ENCODE results near the gene GPR65. TPM values are rescaled to one million over a fixed set of nuclear protein-coding genes. Genes with fewer than 3 reads are reported as not detected.

Gene GPR65
- total RNA-seq, 2 experiments from 2014 or later = 17.9 to 21.0 TPM

GRCh38 chr14:88030079-88030478, 25.1 kb downstream of the GPR65 start:
- peaks cover 23% of the 10 kb centered on the region for H3K36me3 Mint-ChIP-seq (ENCODE audit: low read depth)
- H3K4me3 Mint-ChIP-seq = no peak overlapping the region
- H3K9me3 Mint-ChIP-seq = peaks cover 6% of the 10 kb centered on the region
- CTCF ChIA-PET = interaction anchor here (0.6 to 2.1 kb wide), 6 partner anchors 10 to 883 kb away, joined by 3 to 5 read pairs (median 3); no protein-coding TSS in a partner anchor
- no peak overlapping the region for H3K27ac Mint-ChIP-seq
- no peak for DNase-seq
- peaks cover 48% of the 10 kb centered on the region for H3K4me1 Mint-ChIP-seq
- H3K27me3 Mint-ChIP-seq = no peaks in the 10 kb centered on the region
- POLR2A ChIA-PET = interaction anchor here (0.6 kb wide), 1 partner anchor 11 kb away, joined by 4 read pairs; no protein-coding TSS in a partner anchor

- ChIA-PET CTCF (interaction anchor here (0.6 to 2.1 kb wide), 4 partner anchors 11 to 248 kb away, joined by 3 to 5 read pairs (median 4); no protein-coding TSS in a partner anchor), POLR2A (no interaction called here)
- H3K27ac Mint-ChIP-seq = no peak overlapping the region
- H3K9me3 Mint-ChIP-seq = peaks cover 7% of the 10 kb centered on the region
- H3K4me1 Mint-ChIP-seq = peaks cover 40% of the 10 kb centered on the region
- DNase-seq = no peak
- peaks cover 22% of the 10 kb centered on the region for H3K36me3 Mint-ChIP-seq (ENCODE audit: low read depth)
- no peak overlapping the region for H3K4me3 Mint-ChIP-seq
- no peaks in the 10 kb centered on the region for H3K27me3 Mint-ChIP-seq
These were observed 26.0 kb downstream of the GPR65 start for GRCh38 chr14:88030892-88031291.

- ChIA-PET CTCF (no interaction called here), POLR2A (no interaction called here)
- Mint-ChIP-seq H3K4me1 (peaks cover 26% of the 10 kb centered on the region), H3K27ac (no peak overlapping the region), H3K9me3 (peaks cover 9% of the 10 kb centered on the region), H3K4me3 (no peak overlapping the region), H3K27me3 (no peaks in the 10 kb centered on the region), H3K36me3 (ENCODE audit: low read depth) (peaks cover 14% of the 10 kb centered on the region)
- no peak for DNase-seq
These were observed 27.4 kb downstream of the GPR65 start for GRCh38 chr14:88032373-88032772.

- CTCF ChIA-PET = no interaction called here
These were observed 29.1 kb downstream of the GPR65 start for GRCh38 chr14:88034076-88034475.

GRCh38 chr14:88036422-88036821, 31.5 kb downstream of the GPR65 start:
- Mint-ChIP-seq H3K27me3 (no peaks in the 10 kb centered on the region), H3K4me3 (no peak overlapping the region), H3K4me1 (peaks cover 4% of the 10 kb centered on the region), H3K36me3 (ENCODE audit: low read depth) (peaks cover 2% of the 10 kb centered on the region), H3K9me3 (peaks cover 7% of the 10 kb centered on the region), H3K27ac (no peak overlapping the region)
- no peak for DNase-seq
- CTCF ChIA-PET = interaction anchor here (1.4 kb wide), 1 partner anchor 12 kb away, joined by 3 read pairs; no protein-coding TSS in a partner anchor
- POLR2A ChIA-PET = no interaction called here

More at GRCh38 chr14:88034076-88034475, 29.1 kb downstream of the GPR65 start:
- Mint-ChIP-seq H3K36me3 (ENCODE audit: low read depth) (peaks cover 10% of the 10 kb centered on the region), H3K4me3 (no peak overlapping the region), H3K27ac (no peak overlapping the region), H3K4me1 (peaks cover 19% of the 10 kb centered on the region), H3K9me3 (peaks cover 14% of the 10 kb centered on the region), H3K27me3 (no peaks in the 10 kb centered on the region)
- no peak for DNase-seq
- POLR2A ChIA-PET = no interaction called here

- CTCF ChIA-PET = no interaction called here
- peaks cover 7% of the 10 kb centered on the region for H3K9me3 Mint-ChIP-seq
These were observed 32.4 kb downstream of the GPR65 start for GRCh38 chr14:88037325-88037724.

GRCh38 chr14:88039197-88039596, 34.3 kb downstream of the GPR65 start:
- Mint-ChIP-seq H3K36me3 (ENCODE audit: low read depth) (peaks cover under 1% of the 10 kb centered on the region), H3K4me3 (no peak overlapping the region), H3K4me1 (peaks cover 3% of the 10 kb centered on the region), H3K9me3 (peaks cover 7% of the 10 kb centered on the region), H3K27ac (no peak overlapping the region), H3K27me3 (no peaks in the 10 kb centered on the region)
- ChIA-PET POLR2A (no interaction called here), CTCF (interaction anchor here (1.0 to 1.1 kb wide), 2 partner anchors 12 to 26 kb away, joined by 3 read pairs; no protein-coding TSS in a partner anchor)
- DNase-seq = no peak

More at GRCh38 chr14:88037325-88037724, 32.4 kb downstream of the GPR65 start:
- DNase-seq = no peak
- H3K27ac Mint-ChIP-seq = no peak overlapping the region
- no peak overlapping the region for H3K4me3 Mint-ChIP-seq
- H3K27me3 Mint-ChIP-seq = no peaks in the 10 kb centered on the region
- H3K4me1 Mint-ChIP-seq = peaks cover 2% of the 10 kb centered on the region
- H3K36me3 Mint-ChIP-seq (ENCODE audit: low read depth) = peaks cover 2% of the 10 kb centered on the region
- POLR2A ChIA-PET = no interaction called here

GRCh38 chr14:88040146-88040545, 35.2 kb downstream of the GPR65 start:
- H3K36me3 Mint-ChIP-seq (ENCODE audit: low read depth) = no peaks in the 10 kb centered on the region
- POLR2A ChIA-PET = no interaction called here
- no peak for DNase-seq
- H3K4me3 Mint-ChIP-seq = no peak overlapping the region
- H3K27ac Mint-ChIP-seq = no peak overlapping the region
- peaks cover 7% of the 10 kb centered on the region for H3K9me3 Mint-ChIP-seq
- CTCF ChIA-PET = no interaction called here
- no peaks in the 10 kb centered on the region for H3K27me3 Mint-ChIP-seq
- H3K4me1 Mint-ChIP-seq = peaks cover 11% of the 10 kb centered on the region

- ChIA-PET POLR2A (no interaction called here), CTCF (no interaction called here)
- Mint-ChIP-seq H3K4me3 (no peak overlapping the region), H3K27ac (no peak overlapping the region), H3K9me3 (peaks cover 8% of the 10 kb centered on the region), H3K27me3 (no peaks in the 10 kb centered on the region), H3K4me1 (peaks cover 9% of the 10 kb centered on the region), H3K36me3 (ENCODE audit: low read depth) (peaks cover 6% of the 10 kb centered on the region)
- DNase-seq = no peak
These were observed 38.9 kb downstream of the GPR65 start for GRCh38 chr14:88043529-88044443.

GRCh38 chr14:88044444-88044758, 39.5 kb downstream of the GPR65 start:
- CTCF ChIA-PET = no interaction called here
- Mint-ChIP-seq H3K4me1 (peaks cover 9% of the 10 kb centered on the region), H3K27me3 (no peaks in the 10 kb centered on the region), H3K27ac (no peak overlapping the region), H3K9me3 (peaks cover 8% of the 10 kb centered on the region), H3K4me3 (no peak overlapping the region), H3K36me3 (ENCODE audit: low read depth) (peaks cover 6% of the 10 kb centered on the region)
- DNase-seq = no peak
- POLR2A ChIA-PET = no interaction called here

- peaks cover 8% of the 10 kb centered on the region for H3K9me3 Mint-ChIP-seq
- peaks cover 9% of the 10 kb centered on the region for H3K4me1 Mint-ChIP-seq
- peaks cover 6% of the 10 kb centered on the region for H3K36me3 Mint-ChIP-seq (ENCODE audit: low read depth)
- ChIA-PET POLR2A (no interaction called here), CTCF (no interaction called here)
- no peaks in the 10 kb centered on the region for H3K27me3 Mint-ChIP-seq
- no peak overlapping the region for H3K27ac Mint-ChIP-seq
- DNase-seq = no peak
- no peak overlapping the region for H3K4me3 Mint-ChIP-seq
These were observed 40.0 kb downstream of the GPR65 start for GRCh38 chr14:88044776-88045446.

- ChIA-PET POLR2A (no interaction called here), CTCF (no interaction called here)
- no peak for DNase-seq
- Mint-ChIP-seq H3K4me3 (no peak overlapping the region), H3K9me3 (peaks cover 8% of the 10 kb centered on the region), H3K36me3 (ENCODE audit: low read depth) (peaks cover 6% of the 10 kb centered on the region), H3K4me1 (peaks cover 9% of the 10 kb centered on the region), H3K27ac (no peak overlapping the region), H3K27me3 (no peaks in the 10 kb centered on the region)
These were observed 40.8 kb downstream of the GPR65 start for GRCh38 chr14:88045705-88046104.

- Mint-ChIP-seq H3K36me3 (ENCODE audit: low read depth) (peaks cover 6% of the 10 kb centered on the region), H3K4me3 (no peak overlapping the region), H3K4me1 (peaks cover 9% of the 10 kb centered on the region), H3K27ac (no peak overlapping the region), H3K9me3 (peaks cover 8% of the 10 kb centered on the region), H3K27me3 (peaks cover 1% of the 10 kb centered on the region)
- CTCF ChIA-PET = interaction anchor here (1.1 kb wide), 1 partner anchor 12 kb away, joined by 3 read pairs; no protein-coding TSS in a partner anchor
- POLR2A ChIA-PET = no interaction called here
- DNase-seq = no peak
These were observed 43.4 kb downstream of the GPR65 start for GRCh38 chr14:88048351-88048750.
